ENCODE data around the gene MRPS16. TPM values are rescaled to one million over a fixed set of nuclear protein-coding genes. Genes with fewer than 3 reads are reported as not detected.

Gene MRPS16
- total RNA-seq, 1 experiment from 2014 or later: 71.6 TPM

Other genes with a start within 250 kb of the MRPS16 start
- gene P4HA1, start 155.8 kb downstream of the MRPS16 start, total RNA-seq (2014; rRNA removed; shearing (Covaris generic)): 105 and 109 TPM in 2 replicates
- gene NUDT13, start 142.2 kb downstream of the MRPS16 start, total RNA-seq (2014; rRNA removed; shearing (Covaris generic)): 1.1 and 2.0 TPM in 2 replicates
- gene ECD, start 84.6 kb downstream of the MRPS16 start, total RNA-seq (2014; rRNA removed; shearing (Covaris generic)): 41.1 and 49.9 TPM in 2 replicates
- 6.8 and 11.6 TPM in 2 replicates for gene FAM149B1, start 84.5 kb downstream of the MRPS16 start, total RNA-seq (2014; rRNA removed; shearing (Covaris generic))
- gene DNAJC9, start 5.4 kb downstream of the MRPS16 start, total RNA-seq (2014; rRNA removed; shearing (Covaris generic)): 73.3 and 80.1 TPM in 2 replicates
- 0.18 and 0.54 TPM in 2 replicates for gene CFAP70, start 106.2 kb upstream of the MRPS16 start, total RNA-seq (2014; rRNA removed; shearing (Covaris generic))
- gene ANXA7, start 161.4 kb upstream of the MRPS16 start, total RNA-seq (2014; rRNA removed; shearing (Covaris generic)): 139 and 143 TPM in 2 replicates
- gene MSS51, start 180.9 kb upstream of the MRPS16 start, total RNA-seq (2014; rRNA removed; shearing (Covaris generic)): 0.12 TPM in 1 of 2 replicates, not detected in the other
- gene PPP3CB, start 243.4 kb upstream of the MRPS16 start, total RNA-seq (2014; rRNA removed; shearing (Covaris generic)): 11.3 and 13.4 TPM in 2 replicates

Data from H4 (cell line).